ENCODE measurements around the gene AKAP8L.

The AKAP8L gene, protein sequence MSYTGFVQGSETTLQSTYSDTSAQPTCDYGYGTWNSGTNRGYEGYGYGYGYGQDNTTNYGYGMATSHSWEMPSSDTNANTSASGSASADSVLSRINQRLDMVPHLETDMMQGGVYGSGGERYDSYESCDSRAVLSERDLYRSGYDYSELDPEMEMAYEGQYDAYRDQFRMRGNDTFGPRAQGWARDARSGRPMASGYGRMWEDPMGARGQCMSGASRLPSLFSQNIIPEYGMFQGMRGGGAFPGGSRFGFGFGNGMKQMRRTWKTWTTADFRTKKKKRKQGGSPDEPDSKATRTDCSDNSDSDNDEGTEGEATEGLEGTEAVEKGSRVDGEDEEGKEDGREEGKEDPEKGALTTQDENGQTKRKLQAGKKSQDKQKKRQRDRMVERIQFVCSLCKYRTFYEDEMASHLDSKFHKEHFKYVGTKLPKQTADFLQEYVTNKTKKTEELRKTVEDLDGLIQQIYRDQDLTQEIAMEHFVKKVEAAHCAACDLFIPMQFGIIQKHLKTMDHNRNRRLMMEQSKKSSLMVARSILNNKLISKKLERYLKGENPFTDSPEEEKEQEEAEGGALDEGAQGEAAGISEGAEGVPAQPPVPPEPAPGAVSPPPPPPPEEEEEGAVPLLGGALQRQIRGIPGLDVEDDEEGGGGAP

DNA sequence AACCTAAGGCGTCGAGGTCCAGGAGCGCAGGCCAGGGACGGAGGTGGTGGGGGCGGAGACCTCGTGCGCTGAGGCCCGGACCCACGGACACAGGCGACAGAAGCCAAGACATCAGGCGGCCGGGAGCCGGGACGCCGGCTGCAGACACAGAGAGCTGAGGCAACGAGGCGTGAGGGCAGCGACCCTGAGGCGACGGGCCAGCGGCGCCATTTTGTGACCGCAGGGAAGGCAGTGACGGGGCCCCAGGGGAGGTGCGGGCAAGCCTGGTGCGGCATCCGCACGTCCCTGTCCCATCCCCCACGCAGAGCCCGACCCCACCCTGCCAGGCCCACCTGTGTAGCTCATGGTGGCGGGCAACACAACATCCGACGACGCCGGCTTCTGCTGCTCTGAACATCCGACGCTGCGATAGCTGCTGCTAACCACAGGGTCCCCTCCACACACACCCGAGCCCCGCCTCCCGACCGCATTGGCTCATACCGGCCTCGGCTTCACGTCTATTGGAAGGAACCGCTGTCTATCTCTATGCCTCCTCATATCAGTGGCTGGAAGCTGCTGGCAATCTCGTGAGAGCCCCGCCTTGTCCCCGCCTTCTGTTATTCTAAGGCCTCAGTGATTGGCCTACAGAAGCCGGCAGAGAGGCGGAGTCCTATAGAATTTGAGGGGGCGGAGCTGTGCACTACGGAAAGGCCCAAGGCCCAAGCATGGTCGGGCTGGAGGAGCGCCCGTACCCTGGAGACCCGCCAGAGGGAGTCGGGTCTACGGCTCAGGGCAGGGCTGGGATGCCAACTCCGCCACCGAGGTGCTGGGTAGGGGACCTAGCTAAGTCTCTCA, at the start of gene AKAP8L:
Gene AKAP8L (minus strand): TSS at position 410 of the 834 bp plus-strand sequence. CDS start 65 bp downstream, at position 345.
- DNase-seq, result peak; percentile 96

DNA sequence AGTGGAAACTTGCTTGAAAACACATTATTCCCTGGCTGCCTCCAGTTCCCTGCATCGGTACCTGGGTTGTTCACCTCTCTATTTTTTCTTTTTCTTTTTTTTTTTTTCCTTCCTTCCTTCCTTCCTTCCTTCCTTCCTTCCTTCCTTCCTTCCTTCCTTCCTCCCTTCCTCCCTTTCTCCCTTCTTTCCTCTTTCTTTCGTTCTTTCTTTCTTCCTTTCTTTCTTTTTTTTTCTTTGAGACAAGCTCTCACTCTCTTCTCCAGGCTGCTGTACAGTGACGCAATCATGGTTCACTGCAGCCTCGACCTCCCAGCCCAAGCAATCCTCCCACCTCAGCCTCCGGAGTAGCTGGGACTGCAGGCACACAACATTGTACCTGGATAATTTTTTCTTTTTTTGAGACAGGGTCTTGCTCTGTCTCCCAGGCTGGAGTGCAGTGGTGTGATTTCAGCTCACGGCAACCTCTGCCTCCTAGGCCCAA, 49.0 kb upstream of the AKAP8L start:
- no peak for DNase-seq

DNA sequence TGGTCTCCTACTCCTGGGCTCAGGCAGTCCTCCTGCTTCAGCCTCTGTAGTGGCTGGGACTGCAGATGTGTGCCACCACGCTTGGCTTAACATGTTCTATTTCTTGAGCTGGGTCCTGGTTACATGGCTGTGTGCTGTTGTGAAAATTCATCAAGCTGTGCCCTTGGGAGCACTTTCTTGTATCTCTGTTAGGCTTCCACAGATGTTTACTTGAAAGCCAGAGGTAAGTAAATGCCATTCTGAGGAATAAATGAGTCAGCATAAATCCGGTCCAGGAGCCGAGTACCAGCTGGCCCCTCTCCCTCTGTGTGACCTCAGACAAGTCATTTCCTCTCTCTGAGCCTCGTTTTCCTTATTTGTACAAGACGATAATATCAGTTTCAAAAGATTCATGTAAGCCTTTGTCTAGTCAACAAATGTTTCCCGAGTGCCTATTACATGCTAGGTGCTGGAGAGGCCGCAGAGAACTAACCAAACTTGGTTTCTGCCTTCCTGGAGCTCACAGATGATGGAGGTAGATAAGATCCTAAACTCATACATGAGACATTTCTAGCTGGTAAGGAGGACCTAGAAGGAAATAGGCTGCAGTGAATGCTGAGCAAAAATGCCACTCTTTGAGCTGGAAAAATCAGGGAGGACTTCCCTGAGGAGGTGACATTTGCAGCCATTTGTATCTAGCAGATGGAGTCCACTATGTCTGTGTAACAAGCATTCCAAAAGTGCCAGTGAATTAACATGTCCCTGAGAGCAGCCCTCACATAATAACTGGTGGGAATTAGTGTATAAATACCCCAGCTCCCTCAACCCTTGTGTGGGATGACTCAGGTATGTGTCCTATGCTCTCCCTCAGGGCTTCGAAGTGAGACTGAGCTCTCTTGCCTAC, 48.3 kb upstream of the AKAP8L start:
- DNase-seq, result no peak

DNA sequence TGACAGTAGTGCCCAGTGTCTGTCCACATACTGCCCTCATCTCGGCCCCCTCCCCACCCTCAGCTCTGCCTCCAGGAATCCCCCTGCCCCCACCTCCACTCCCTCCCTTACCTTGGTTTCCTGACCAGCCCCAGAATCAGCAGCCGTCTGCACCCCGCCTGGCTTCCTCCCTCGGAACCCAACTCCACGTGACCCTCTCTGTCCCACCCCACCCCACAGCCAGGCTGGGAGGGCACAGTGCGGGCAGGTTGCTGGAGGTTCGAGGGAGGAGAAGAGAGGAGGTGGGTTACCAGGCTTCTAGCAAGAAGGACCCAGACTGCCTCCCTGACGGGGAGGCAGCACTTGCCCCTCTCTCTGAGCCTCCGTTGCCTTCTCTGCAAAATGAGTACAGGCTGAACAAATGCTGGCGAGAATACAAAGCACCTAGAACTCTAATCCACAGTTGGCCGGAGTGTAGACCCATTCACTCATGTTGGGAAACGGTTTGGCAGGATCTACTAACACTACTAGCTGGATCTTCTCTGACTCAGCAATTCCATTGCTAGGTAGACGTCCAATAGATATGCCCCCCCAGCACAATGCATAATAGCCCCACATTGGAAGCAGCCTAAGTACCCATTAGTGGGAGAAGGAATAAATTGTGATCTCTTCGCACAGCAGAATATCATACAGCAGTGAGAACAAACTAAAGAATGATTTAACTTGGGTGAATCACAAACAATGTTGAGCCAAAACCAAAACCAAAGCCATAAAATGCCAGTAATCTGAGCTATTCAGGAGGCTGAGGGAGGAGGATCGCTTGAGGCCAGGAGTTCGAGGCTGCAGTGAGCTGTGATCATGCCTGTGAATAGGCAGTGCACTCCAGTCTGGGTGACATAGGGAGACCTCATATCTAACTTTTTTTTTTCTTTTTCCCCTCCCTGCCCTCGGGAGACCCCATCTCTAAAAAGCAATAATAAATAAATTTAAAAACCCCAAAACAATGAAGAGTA, 45.9 kb upstream of the AKAP8L start, which contains the start of gene RASAL3:
Gene RASAL3 (minus strand): TSS at position 151 of the 992 bp plus-strand sequence. CDS start 186 bp downstream, outside the sequence.
- DNase-seq, result no peak

DNA sequence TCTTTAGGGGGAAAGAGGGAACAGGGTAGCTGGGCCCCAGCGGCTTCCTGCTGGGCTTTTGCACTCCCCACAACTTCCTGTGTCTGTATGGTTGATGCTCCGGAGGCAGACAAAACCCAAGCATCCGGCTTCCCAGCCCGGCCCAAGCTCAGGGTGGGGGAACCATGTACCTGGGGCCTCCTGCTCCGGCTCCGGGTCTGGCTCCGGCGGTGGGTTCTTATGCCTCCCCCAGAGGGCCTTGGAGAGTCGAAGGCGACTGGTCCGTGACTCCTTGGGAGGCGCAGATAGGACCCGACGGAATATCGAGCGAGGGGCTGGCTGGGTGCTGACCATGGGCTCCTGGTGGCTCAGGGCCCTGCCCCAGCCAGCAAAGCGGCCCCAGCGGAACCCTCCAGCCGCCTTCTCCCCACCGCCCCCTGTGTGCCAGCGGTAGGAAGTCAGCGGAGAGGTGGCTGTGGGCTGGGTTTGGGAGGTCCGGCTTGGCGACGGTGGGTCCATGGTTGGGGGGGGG, 45.1 kb upstream of the AKAP8L start:
- DNase-seq, result no peak

DNA sequence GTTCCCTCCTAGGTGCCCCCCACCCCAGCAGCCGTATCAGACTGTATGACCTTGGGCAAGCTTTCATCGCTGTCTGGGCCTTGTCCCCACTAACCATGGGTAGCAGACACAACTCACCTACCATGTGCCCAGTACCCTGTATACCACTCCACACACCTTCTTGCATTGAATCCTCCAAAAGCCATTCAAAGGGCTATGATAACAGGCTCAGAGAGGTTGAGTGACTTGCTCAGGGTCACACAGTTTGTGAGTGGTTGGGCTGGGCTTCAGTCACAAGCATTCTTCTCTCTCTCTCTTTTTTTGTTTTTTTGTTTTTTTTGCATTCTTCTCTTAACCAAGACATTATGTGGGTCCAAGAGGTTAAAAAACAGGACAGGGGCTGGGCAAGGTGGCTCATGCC, 42.9 kb upstream of the AKAP8L start:
- DNase-seq, result no peak

DNA sequence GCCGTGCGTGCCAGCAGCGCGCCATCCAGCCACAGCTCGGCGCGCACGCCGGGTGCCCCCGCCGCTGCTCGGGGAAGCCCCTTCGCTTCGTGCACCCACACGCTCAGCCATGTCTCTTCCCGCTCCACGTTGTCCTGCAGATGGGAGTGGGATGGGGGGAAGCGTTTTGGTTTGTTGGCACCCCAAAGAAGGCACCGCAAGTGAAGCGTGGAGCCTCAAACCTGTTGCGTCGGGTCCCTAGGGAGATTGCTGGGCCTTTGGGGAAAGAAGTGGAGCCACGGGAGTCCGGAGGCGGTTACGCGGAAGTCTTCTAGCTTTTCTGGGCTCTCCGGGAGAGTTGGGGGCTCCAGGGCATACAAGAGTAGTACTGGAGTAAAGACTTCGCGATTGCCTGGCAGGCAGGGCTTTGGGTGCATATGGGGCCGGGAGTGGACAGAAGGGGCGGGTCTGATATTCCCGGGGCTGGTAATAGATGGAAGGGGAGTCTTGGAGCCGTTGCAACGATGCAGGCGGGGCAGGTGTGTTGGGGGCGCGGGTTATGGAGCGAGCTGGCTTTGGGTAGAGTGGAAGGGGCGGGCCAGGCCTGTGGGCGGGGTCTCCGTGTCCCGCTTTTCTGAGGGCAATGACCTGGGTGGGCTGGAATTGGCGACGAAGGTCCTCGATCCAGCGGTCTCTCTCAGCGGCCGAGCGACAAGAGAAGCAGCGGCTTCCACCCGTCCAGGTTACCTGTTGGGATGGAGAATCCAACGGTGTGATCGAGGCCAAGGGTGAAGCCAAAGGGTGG, 39.1 kb upstream of the AKAP8L start:
- no peak for DNase-seq

DNA sequence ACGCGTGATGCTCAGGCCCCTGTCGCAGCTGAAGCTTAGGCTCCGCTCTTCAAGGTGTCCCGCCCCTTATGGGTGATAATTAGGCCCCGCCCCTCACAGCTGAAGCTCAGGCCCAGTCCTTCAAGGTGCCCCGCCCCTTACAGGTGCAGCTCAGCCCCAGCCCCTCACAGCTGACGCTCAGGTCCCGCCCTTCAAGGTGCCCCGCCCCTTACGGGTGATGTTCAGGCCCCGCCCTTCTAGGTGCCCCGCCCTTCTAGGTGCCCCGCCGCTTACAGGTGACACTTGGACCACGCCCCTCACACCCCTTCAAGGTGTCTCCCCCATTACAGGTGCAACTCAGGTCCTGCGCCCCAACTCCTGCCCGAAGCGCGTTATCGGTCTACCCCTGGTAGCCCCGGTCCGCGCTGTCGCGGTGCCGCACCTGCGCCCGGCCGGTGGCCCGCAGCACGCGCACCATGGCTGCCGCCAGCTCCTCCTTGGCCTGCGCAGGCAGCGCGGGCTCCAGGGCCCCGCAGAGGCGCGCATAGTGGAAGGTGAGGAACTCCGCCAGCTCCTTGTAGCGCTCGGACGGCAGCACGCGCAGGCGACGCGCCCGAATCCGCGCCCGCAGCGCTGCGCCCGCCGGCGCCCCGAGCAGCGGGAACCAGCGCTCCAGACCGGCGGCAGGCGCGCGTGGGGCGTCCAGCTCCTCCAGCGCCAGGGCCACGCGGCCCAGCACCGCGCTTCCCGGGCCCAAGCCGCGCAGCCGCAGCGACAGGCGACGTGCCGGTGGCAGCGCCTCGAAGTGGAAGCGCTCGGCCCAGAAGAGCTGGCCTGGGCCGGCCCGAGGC, 38.3 kb upstream of the AKAP8L start:
- peak; percentile 89 for DNase-seq

DNA sequence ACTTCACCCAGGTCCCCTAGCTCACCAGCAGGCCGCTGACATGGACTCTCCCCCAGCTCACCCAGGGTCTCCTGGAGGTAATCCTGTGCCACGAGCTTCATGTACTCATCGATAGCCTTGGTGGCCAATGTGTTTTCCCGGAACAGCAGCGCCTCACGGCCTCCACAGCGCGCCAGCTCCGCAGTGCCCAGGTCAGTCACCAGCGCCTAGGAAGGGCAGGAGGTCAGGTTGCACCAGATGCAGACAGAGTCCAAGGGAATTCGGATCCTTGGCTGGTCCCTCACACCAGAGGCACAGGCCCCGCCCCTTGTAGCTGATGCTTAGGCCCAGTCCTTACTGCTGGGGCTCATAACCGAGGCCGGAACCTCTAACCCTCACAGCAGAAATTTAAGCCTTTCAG, 37.7 kb upstream of the AKAP8L start:
- DNase-seq, result no peak

DNA sequence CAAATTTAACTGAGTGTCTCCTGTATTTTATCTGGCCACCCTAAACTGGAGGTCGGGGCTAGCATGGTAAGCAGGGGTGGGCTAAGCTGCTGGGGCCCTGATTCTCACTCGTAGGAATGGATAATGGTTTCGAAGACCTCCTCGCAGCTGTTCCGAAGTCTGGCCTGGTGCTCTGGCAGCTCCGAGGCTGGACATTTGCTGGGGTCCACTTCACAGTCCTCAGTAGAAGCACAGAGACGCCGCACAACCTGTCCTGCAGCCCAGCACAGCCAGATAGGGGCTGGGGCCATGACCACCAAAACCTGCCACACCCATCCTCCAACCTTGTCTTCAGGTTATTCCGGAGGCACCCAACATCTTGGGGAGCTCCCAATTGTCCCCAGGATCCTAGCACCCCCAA, 37.2 kb upstream of the AKAP8L start:
- no peak for DNase-seq

DNA sequence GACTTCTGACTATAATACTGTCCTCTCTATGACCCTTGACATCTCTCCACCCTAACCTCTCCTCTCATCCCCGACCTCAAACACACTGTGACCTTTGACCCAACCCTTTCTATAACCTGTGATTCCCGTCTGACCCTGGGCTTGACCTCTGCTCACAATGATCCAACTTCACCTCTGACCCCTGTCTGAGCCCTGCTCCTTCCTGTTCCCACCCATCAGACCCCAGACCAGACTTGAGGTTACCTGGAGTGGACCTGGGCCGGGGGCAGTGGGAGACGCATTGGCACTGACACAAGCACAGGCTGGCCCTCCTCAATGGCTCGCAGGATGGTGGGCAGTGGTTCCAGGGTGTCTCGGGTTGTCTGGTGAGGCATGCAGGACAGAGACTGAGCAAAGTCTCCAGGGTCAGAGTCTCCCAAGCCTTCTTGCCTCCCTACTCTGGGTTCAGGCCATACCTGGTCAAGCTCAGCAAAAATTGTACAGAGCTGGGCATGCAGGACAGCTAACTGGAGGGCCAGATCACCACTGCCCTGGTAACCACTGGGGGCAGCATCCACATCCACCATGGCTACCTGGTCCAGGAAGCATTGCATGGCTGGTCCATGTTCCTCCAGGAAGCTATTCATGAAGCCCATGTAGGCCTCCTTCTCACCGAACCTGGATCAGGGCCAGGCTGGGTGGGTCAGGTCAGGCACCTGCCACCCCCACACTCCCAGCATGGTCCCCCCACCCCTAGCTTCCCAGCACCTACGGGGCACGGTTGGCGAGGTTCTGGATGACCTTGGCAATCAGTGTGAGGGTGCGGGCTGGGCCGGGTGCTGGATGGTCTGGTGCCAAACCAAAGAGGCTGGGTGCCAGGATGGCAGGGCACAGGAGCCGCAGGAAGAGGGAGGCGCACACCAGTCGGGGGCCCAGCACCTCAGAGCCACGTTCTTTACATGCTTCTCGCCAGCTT, 35.4 kb upstream of the AKAP8L start:
- DNase-seq, result no peak

DNA sequence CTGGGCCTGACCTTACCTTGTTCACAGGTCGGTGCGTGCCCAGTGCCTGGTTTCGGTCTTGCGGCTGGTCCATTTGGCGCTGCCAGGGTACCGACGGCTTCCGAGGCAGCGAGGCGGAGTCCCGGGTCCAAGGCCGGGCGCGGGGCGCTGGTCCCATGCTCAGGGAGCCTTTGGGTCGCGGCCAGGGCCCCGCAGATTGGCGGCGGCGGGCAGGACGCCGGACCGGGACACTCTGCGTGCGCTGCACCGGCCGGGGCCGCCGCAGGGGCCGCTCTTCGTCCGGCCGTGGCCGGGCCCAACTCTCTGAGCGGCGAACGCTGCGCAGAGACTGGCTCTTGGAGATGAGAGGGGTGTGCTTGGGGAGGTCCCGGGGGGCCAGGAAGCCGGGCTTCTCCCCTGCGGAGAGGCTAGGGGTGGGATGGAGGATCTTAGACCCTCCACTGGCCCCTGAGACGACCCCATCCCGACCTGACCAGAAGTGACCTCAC, 34.3 kb upstream of the AKAP8L start:
- no peak for DNase-seq

DNA sequence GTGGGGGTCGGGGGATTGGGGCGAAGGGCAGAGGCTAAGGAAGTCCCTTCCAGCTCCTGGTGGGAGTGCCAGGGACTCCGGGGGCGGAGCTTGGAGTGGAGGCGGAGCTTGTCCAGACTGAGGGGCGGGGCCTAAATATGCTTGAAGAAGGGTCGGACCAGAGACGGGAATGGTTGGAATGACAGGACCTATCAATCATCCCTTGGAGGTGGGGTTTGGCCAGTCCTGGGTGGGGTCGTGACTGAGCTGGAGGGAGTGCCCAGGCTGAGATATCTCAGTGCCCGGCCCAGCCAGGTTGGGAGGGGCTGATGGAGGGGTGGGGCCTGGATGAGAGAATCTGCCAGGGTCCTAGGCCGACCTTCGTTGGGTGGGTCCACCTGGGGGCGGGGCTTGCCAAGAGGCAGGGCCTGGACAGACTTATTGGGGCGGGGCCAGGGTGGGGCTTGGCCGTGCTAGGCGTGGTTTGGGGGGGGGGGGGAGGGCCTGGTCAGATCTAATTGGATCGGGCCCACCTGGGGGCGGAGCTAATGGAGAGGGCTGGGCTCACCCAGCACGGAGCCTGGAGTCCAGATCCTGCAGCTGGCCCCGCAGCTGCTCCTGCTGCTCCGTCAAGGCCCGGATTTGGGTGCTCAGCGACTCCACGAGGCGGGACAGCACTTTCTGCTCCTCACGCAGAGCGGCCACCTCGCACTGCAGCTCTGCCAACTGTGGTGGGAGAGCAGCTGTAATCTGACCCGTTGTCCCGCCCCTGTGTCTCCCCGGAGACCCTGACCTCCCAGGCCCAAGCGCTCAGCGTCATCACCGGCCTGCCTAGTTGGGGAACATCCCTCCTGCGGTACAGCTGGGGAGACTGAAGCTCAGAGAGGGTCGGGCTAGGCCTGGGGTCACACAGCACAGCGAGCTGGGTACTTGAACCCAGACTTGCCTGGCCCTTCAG, 33.6 kb upstream of the AKAP8L start:
- DNase-seq, result peak; percentile 59

DNA sequence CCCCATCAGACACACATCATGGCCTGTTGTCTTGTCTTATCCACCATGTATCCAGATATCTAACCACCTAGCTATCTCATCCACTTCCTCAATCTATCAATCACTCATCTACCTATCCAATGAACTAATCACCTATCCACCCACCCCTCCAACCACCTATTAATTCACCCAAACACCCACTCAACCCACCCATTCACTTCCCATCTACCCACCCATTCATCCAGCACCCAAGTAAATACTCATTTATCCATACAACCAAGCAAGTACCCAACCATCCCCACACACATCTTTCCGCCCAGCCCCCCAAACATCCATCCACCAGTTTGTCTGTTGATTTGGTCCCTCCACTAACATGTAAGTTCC, 31.7 kb upstream of the AKAP8L start:
- DNase-seq, result no peak

DNA sequence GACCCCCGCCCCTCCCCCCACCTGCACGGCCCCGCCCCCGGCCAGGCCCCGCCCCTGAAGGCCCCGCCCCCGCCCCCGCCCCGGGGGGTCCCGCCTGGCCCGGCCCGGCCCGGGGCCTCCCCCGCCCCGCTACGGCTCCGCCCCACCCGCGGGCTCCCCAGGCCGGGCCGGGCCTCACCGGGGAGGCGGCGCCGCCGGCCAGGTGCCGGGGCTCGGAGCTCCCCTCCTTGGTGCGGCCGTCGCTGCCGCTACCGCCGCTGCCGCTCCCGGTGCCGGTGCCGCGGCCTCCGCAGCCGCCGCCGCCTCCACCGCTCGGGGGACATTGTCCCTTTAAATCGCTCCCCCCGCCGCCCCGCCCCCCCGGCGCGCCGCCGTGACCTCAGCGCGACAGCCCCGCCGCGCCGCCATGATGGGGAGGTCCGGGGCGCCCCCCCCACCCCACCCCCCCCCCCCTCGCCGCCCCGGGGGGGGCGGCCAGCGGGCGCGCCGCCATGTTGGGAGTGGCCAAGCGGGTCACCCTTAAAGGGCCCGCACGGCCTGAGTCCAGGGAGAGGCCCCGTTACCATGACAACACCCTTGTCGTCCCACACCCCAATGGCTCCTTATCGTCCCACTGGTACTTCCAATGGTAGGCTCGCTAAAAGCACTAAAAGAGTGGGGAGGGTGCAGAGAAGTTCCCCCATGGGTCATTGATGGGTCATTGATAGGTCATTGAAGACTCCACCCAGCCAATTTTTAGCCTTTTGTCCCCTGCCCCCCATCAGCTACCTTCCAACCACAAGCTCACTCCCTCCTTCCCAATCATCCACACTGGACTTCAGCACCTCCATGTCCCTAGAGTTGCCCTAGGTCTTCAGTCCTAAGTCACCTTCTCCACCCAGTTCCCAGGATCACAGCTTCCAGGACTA, 31.1 kb upstream of the AKAP8L start, which contains the start of gene WIZ:
Gene WIZ (minus strand): TSS at position 337 of the 908 bp plus-strand sequence. CDS start 1,649 bp downstream, outside the sequence.
- peak; percentile 32 for DNase-seq
